ENCODE results near the gene FGF14.
"Not testable (repeated sequence)": the region's sequence is repeated elsewhere in the genome, so short reads cannot be mapped to it uniquely, and the experiment has no call there.

FGF14 gene

GRCh38 chr13:102195566-102196462 is 206.0 kb downstream of the FGF14 start:
- peak; percentile 30 for DNase-seq (ENCODE audit: low spot score)

- DNase-seq (ENCODE audit: low spot score): no peak
Measured at GRCh38 chr13:102192858-102193257, 209.0 kb downstream of the FGF14 start.

GRCh38 chr13:102191951-102192502 is 209.8 kb downstream of the FGF14 start:
- no peak for DNase-seq (ENCODE audit: low spot score)

- no peak for DNase-seq (ENCODE audit: low spot score)
Measured at GRCh38 chr13:102190930-102191329, 210.9 kb downstream of the FGF14 start.

GRCh38 chr13:102187313-102187712 is 214.5 kb downstream of the FGF14 start:
- DNase-seq (ENCODE audit: low spot score): no peak

- no peak for DNase-seq (ENCODE audit: low spot score)
Measured at GRCh38 chr13:102185375-102185984, 216.4 kb downstream of the FGF14 start.

GRCh38 chr13:102183509-102184182 is 218.2 kb downstream of the FGF14 start:
- no peak for DNase-seq (ENCODE audit: low spot score)

GRCh38 chr13:102182170-102182569 is 219.7 kb downstream of the FGF14 start:
- DNase-seq (ENCODE audit: low spot score): no peak

- no peak for DNase-seq (ENCODE audit: low spot score)
Measured at GRCh38 chr13:102177431-102177830, 224.4 kb downstream of the FGF14 start.

- no peak for DNase-seq (ENCODE audit: low spot score)
Measured at GRCh38 chr13:102176846-102177245, 225.0 kb downstream of the FGF14 start.

- DNase-seq (ENCODE audit: low spot score): no peak
Measured at GRCh38 chr13:102172406-102172805, 229.4 kb downstream of the FGF14 start.

GRCh38 chr13:102170305-102170704 is 231.5 kb downstream of the FGF14 start:
- DNase-seq (ENCODE audit: low spot score): no peak

- DNase-seq (ENCODE audit: low spot score): no peak
Measured at GRCh38 chr13:102169471-102170015, 232.3 kb downstream of the FGF14 start.

- DNase-seq (ENCODE audit: low spot score): no peak
Measured at GRCh38 chr13:102152790-102153189, 249.1 kb downstream of the FGF14 start.

GRCh38 chr13:102147353-102147752 is 254.5 kb downstream of the FGF14 start:
- no peak for DNase-seq (ENCODE audit: low spot score)

GRCh38 chr13:102145750-102146149 is 256.1 kb downstream of the FGF14 start:
- DNase-seq (ENCODE audit: low spot score): no peak

- no peak for DNase-seq (ENCODE audit: low spot score)
Measured at GRCh38 chr13:102142473-102142826, 259.4 kb downstream of the FGF14 start.

- peak; percentile 32 for DNase-seq (ENCODE audit: low spot score)
Measured at GRCh38 chr13:102141625-102142472, 260.0 kb downstream of the FGF14 start.

- no peak for DNase-seq (ENCODE audit: low spot score)
Measured at GRCh38 chr13:102139626-102140025, 262.2 kb downstream of the FGF14 start.

- no peak for DNase-seq (ENCODE audit: low spot score)
Measured at GRCh38 chr13:102138635-102139190, 263.1 kb downstream of the FGF14 start.

GRCh38 chr13:102137904-102138303 is 263.9 kb downstream of the FGF14 start:
- not testable (repeated sequence) for DNase-seq (ENCODE audit: low spot score)
